ENCODE measurements around the gene SIL1. TPM values are rescaled to one million over a fixed set of nuclear protein-coding genes. Genes with fewer than 3 reads are reported as not detected.

SIL1 gene
- polyA plus RNA-seq, 4 donors: 47.9 to 58.9 (median 52.1) TPM

- DNase-seq (ENCODE audit: low read depth in 4 of 4, low spot score in 3 of 4): no peak
Observed at GRCh38 chr5:138965626-138966025, 232.5 kb downstream of the SIL1 start.

- DNase-seq (ENCODE audit: low read depth in 4 of 4, low spot score in 3 of 4): peak in 1 of 4 donors; percentile 57
Observed at GRCh38 chr5:138964647-138965201, 233.4 kb downstream of the SIL1 start.

- DNase-seq (ENCODE audit: low read depth in 4 of 4, low spot score in 3 of 4): no peak
Observed at GRCh38 chr5:138963763-138964371, 234.3 kb downstream of the SIL1 start.

GRCh38 chr5:138962614-138963370 lies 235.4 kb downstream of the SIL1 start:
- no peak for DNase-seq (ENCODE audit: low read depth in 4 of 4, low spot score in 3 of 4)

- DNase-seq (ENCODE audit: low read depth in 4 of 4, low spot score in 3 of 4): no peak
Observed at GRCh38 chr5:138961729-138962128, 236.4 kb downstream of the SIL1 start.

GRCh38 chr5:138961221-138961620 lies 236.9 kb downstream of the SIL1 start:
- DNase-seq (ENCODE audit: low read depth in 4 of 4, low spot score in 3 of 4): no peak

- DNase-seq (ENCODE audit: low read depth in 4 of 4, low spot score in 3 of 4): no peak
Observed at GRCh38 chr5:138960145-138960692, 237.9 kb downstream of the SIL1 start.

- no peak for DNase-seq (ENCODE audit: low read depth in 4 of 4, low spot score in 3 of 4)
Observed at GRCh38 chr5:138956801-138957200, 241.4 kb downstream of the SIL1 start.

- no peak for DNase-seq (ENCODE audit: low read depth in 4 of 4, low spot score in 3 of 4)
Observed at GRCh38 chr5:138955671-138956295, 242.4 kb downstream of the SIL1 start.

GRCh38 chr5:138955013-138955660 lies 243.0 kb downstream of the SIL1 start:
- peak in 1 of 4 donors; percentile 53 for DNase-seq (ENCODE audit: low read depth in 4 of 4, low spot score in 3 of 4)

- DNase-seq (ENCODE audit: low read depth in 4 of 4, low spot score in 3 of 4): no peak
Observed at GRCh38 chr5:138954257-138955012, 243.7 kb downstream of the SIL1 start.

GRCh38 chr5:138953387-138954256 lies 244.5 kb downstream of the SIL1 start:
- no peak for DNase-seq (ENCODE audit: low read depth in 4 of 4, low spot score in 3 of 4)

GRCh38 chr5:138952962-138953361 lies 245.2 kb downstream of the SIL1 start:
- DNase-seq (ENCODE audit: low read depth in 4 of 4, low spot score in 3 of 4): no peak

- no peak for DNase-seq (ENCODE audit: low read depth in 4 of 4, low spot score in 3 of 4)
Observed at GRCh38 chr5:138951986-138952735, 246.0 kb downstream of the SIL1 start.

- no peak for DNase-seq (ENCODE audit: low read depth in 4 of 4, low spot score in 3 of 4)
Observed at GRCh38 chr5:138951091-138951985, 246.8 kb downstream of the SIL1 start.

- DNase-seq (ENCODE audit: low read depth in 4 of 4, low spot score in 3 of 4): no peak
Observed at GRCh38 chr5:138950421-138951031, 247.6 kb downstream of the SIL1 start.

GRCh38 chr5:138949988-138950387 lies 248.2 kb downstream of the SIL1 start:
- no peak for DNase-seq (ENCODE audit: low read depth in 4 of 4, low spot score in 3 of 4)
